Epithelial cell of proximal tubule (primary cell): ENCODE results near the gene HMGCS2. TPM values are rescaled to one million over a fixed set of nuclear protein-coding genes. Genes with fewer than 3 reads are reported as not detected.
A peak's percentile ranks its signal among the peaks of the same experiment; 100 is the strongest.

Source experiments
- DNase-seq: peaks from one replicate; pipeline ENCODE4 v3.0.0-alpha.2; 2011; ENCODE audit warnings: low read depth
- H3K4me3 ChIP-seq: 2 replicates; pipeline ENCODE4 v1.5.1; 2011; ENCODE audit warnings: low read depth, mild to moderate bottlenecking, low read length
- total RNA-seq: library from RNA; depleted of rRNA; stranded (reverse); fragments of >200 nt; gene quantifications from 2 replicates; pipeline ENCODE4 v1.2.3, GENCODE V29; 2015
- TF ChIP-seq, protein P1 (sequence below): conservative IDR thresholded peaks from 2 replicates; pipeline ENCODE4 v1.5.1; 2012; ENCODE audit warnings: low read depth, mild to moderate bottlenecking, low read length

The HMGCS2 gene
- total RNA-seq, 1 donor from 2014 or later: not detected

DNA sequence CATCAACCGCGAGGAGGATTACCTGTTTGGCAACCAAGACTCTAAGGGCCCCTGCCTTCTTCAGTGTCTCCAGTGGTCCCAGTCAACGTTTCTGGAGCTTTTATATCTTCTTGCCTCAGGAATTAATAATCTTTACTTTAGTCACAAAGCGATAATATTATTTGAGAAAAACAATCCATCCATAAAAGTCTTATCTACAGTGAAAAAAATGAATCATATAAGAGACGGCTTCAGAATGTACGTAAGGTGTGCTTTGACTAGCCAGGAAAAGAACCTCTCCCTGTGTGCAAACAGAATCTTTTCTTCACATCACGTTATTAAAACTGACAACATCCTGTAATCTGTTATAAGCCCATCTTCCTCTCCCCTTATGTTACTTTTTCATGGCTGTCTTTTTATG, 42.7 kb upstream of the HMGCS2 start, which contains the start of gene REG4:
TSS of gene REG4 (minus strand) at position 74 of the 400 bp plus-strand sequence. CDS start 2,691 bp downstream, outside the sequence.
- no peak within 1 kb of the TSS for H3K4me3 ChIP-seq
- TF ChIP-seq, protein P1, sequence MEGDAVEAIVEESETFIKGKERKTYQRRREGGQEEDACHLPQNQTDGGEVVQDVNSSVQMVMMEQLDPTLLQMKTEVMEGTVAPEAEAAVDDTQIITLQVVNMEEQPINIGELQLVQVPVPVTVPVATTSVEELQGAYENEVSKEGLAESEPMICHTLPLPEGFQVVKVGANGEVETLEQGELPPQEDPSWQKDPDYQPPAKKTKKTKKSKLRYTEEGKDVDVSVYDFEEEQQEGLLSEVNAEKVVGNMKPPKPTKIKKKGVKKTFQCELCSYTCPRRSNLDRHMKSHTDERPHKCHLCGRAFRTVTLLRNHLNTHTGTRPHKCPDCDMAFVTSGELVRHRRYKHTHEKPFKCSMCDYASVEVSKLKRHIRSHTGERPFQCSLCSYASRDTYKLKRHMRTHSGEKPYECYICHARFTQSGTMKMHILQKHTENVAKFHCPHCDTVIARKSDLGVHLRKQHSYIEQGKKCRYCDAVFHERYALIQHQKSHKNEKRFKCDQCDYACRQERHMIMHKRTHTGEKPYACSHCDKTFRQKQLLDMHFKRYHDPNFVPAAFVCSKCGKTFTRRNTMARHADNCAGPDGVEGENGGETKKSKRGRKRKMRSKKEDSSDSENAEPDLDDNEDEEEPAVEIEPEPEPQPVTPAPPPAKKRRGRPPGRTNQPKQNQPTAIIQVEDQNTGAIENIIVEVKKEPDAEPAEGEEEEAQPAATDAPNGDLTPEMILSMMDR: no peak
- no peak for DNase-seq

DNA sequence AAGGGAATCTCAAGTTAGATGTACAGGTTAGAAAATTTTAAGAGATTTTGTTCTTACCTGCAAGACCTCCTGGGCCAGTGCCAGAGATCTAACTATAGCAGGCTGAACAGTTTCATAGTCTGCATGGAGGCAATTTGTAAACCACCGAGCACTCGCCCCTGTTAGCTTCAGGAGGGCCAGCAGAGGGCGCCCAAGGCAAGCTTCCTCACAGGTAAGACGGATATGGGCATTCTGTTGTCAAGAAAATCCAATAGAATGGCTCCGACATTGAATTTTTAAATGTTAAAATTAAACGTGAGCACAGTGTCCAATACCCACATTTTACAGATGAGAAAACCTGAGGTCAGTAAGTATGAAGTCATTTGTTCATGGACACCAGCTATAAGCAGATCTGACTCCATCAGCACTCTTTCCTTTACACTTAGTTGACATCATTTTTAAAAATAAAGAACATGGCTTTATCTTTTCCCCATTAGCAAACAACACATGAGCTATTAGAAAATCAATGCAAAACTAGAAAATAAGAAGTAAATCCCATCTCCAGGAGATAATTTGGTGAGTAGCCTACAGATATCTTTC, 40.4 kb upstream of the HMGCS2 start:
- TF ChIP-seq, protein P1: peak; percentile 97
- no peak for DNase-seq
- H3K4me3 ChIP-seq: no peak overlapping the region

DNA sequence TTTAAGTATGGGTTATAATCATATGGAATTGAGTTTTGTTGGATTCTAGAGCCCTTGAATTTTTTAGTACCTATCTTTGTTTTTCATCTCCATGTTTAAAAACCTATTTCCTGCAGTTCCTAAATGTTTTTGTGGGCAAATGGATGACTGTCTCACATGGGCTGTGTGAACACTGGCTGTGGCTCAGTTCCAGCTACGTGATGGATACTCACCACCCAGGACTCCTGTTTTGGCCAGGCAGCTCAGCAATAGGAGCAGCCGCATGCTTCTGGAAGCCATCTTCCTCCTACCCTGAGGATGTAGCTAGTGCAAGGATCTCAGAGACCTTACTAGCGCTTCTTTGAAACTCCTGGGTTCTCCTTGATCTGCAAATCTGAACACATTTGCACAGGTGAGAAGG, 39.8 kb upstream of the HMGCS2 start:
- no peak for DNase-seq
- H3K4me3 ChIP-seq: no peak overlapping the region
- TF ChIP-seq, protein P1: no peak

DNA sequence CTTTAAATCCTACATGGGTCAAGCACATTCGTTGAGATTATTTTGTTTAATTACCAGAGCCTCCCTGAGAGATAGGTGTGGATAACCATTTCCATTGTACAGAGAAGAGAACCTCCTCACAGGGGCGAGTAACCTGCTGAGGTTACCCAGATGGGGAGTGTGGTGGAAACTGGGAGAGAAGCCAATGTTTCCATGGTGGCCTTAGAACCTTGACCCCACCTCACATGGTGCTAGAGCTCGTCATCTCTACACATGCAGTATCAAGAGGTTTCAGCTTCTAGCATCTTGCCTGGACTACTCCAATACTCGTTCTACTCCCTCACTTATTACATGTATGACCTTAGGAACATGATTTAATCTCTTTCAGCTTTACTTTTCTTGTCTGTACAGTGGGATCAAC, 37.8 kb upstream of the HMGCS2 start:
- H3K4me3 ChIP-seq: no peak overlapping the region
- TF ChIP-seq, protein P1: no peak
- DNase-seq: no peak

DNA sequence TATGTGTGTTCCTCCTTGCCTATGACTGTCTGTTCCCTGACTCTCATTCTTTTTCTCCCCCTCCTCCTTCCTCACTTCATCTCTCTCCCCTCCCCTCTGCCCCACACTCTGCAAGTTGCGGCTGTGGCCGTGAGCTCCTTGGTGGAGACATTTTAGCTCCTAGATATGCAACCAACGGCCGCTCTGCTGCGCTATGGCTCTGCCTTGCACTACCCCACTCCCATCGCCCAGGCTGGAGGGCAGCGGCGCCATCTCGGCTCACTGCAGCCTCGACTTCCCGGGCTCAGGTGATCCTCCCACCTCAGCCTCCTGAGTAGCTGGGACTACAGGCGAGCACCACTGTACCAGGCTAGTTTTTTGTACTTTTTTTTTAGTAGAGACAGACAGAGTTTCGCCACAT, 37.0 kb upstream of the HMGCS2 start:
- no peak overlapping the region for H3K4me3 ChIP-seq
- TF ChIP-seq, protein P1: no peak
- DNase-seq: no peak

DNA sequence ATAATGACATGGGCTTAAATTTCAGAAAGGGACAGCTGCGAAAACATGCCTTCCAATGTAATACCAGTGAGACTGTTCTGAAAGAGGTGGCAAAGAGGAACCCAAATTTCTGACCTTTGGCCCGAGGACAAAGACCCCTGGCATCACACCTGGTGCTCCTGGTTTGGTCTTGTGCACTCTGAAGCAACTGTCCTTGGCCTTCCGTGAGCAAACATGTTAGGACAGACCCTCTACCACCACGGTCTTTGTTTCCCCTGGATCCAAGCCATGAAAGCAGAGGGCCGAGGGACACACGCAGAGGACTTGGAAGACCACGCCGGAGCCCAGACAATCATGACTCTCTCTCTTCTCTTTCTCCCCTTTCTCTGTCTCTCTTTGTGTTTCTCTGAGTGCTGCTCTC, 36.5 kb upstream of the HMGCS2 start:
- H3K4me3 ChIP-seq: no peak overlapping the region
- DNase-seq: no peak
- TF ChIP-seq, protein P1: no peak

DNA sequence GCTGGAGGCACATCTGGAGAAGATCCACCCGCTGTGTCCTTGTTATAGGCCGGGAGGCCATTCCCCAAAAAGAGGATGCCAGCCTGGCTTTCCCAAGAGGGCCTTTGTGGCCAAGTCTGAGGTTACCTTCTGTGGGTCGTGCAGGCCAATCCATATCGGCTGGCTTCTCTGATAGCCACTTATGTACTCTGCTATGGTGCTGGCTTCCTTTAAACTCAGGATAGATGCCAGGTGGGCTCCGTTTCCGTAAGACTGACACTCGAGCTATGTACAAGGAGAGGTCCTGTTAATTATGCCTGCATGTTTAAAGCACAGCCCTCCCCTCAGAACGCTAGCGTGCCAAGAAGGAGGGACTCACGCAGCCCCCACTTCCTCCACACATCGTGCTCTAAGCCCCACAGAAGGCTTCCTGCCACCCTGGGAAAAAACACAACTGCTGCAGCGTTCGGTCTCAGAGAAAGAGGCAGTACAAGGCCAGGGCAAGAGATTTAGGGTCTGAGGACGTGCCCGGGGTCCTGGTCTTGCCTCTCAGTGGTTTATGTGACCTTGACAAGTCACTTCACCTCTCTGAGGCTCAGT, 31.0 kb upstream of the HMGCS2 start:
- no peak overlapping the region for H3K4me3 ChIP-seq
- TF ChIP-seq, protein P1: no peak
- DNase-seq: no peak
